ENCODE measurements around the gene SYNGR4.
"Not testable (repeated sequence)": the region's sequence is repeated elsewhere in the genome, so short reads cannot be mapped to it uniquely, and the experiment has no call there.

The SYNGR4 gene

GRCh38 chr19:48371771-48372170 is 7.6 kb downstream of the SYNGR4 start:
- DNase-seq: not testable (repeated sequence)

- DNase-seq: no peak
Measured at GRCh38 chr19:48372904-48373303, 8.7 kb downstream of the SYNGR4 start.

GRCh38 chr19:48373567-48373966 is 9.4 kb downstream of the SYNGR4 start:
- no peak for DNase-seq

- no peak for DNase-seq
Measured at GRCh38 chr19:48378194-48378570, 14.0 kb downstream of the SYNGR4 start.

GRCh38 chr19:48379058-48379457 is 14.9 kb downstream of the SYNGR4 start:
- no peak for DNase-seq

DNA sequence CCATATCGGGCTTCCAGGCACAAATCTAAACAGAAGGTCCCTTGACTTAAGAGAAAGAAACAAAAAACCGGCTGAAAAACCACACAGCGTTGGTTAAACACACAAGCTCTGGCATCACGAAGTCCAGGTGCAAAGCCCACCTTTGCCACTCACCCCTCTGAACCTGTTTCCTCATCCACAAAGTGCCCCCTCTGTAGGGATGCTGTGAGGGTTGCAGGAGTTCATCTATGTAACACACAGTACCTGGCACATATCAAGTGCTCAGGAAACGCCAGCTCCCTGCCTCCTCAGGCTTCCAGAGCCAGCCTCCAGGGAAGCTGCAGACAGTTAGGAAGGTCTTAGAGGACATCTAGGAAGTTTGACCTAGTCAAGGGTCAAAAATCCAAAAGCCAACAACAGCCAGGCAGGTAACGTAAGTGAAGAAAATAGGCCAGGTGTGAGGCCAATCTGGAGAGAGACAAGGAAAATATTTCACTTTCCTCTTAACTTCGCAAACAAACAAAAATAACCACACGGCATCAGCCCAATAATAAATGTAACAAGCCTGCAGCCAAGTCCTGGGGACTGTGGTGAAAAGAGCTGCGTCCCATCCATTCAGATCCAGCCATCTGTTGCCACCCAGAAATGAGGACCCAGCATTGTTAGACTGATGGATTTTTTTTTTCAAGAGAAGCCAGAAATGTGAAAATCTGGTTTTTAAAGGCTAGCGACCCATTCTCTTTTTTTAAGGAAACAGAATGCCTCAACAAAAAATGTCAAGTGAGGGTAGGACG is 17.2 kb downstream of the SYNGR4 start:
- DNase-seq: no peak

DNA sequence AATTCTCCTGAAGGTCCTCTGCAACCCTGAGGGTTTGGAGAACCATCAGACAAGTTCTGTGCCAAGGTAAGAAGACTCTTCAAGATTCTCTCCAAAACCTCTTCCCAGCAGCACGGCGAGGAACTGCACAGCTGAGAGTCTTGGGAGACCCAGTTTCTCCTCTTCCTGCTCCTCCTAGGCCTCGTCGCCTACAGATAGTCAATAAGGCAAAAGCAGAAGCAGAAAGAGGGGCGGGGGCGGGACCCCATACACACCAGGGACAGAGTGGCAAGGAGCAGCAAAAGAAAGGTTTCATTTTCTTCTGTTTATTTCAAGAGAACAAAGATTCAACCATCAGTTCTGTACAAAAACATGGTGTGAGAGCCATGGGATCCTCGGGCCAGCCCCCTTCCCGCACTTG is 18.1 kb downstream of the SYNGR4 start:
- DNase-seq: no peak

DNA sequence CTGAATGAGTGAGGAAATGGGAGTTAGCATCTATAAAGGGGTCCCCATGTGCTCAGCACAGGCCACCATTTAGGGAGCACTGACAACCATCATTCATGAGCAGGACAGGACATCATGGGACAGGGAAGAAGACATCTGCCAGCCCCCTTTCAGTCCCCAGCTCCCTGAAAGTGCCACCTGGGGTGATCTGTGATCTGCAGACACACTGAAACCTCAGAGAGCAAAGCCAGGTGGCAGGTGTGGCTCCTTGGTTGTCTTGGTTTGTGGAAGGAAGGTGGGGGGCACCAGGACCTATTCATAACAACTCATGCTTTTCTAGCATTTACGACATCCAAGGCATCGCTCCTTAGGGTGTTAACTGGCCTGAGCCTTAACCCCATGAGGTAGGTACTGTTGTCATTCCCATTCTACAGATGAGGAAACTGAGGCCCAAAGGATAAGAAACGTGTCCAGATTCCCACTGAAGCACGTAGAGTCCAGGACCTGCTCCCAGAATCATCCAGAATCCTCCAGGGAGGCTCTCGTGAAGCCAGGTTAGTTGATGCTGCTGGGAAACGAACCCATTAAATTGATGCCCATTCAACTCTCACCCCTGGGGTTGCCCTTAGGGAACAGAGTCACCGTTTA is 21.4 kb downstream of the SYNGR4 start:
- DNase-seq: no peak

- no peak for DNase-seq
Measured at GRCh38 chr19:48386981-48387380, 22.8 kb downstream of the SYNGR4 start.

DNA sequence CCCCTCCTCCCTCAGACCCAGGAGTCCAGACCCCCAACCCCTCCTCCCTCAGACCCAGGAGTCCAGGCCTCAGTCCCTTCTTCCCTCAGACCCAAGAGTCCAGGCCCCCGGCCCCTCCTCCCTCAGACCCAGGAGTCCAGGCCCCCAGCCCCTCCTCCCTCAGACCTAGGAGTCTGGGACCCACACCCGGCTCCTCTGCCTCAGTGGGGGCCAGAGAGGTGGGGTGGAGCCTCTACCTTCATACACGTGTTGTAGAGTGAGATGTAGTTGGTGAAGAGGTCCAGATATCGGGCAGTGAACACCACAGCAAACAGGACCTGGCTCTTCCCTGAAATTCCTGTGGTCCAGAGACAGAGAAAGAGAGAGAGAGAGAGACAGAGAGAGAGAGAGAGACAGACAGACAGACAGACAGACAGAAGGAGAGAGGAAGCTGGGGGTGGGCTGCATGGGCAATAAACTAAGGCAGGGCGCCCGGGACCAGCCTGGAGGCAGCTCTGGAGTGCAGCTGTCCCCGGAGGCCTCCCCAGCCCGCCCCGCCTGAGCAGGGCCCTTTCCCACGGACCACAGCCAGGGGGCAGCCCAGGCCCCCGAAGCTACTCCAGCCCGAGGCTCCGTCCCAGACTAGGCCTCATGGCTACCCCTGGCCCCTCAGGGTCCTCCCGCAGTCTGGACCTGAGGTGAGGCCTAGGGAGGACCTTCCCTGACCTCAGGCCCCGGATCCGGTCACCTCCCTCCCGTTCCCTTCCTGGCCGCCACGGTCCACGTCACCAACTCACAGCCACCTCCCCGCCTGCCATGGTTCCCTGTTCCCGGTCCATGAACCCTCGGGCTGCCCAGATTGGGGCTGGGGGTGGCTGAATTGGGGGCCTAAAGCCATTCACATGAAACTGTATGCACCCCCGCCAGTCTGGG is 26.3 kb downstream of the SYNGR4 start:
- DNase-seq: peak; percentile 62

DNA sequence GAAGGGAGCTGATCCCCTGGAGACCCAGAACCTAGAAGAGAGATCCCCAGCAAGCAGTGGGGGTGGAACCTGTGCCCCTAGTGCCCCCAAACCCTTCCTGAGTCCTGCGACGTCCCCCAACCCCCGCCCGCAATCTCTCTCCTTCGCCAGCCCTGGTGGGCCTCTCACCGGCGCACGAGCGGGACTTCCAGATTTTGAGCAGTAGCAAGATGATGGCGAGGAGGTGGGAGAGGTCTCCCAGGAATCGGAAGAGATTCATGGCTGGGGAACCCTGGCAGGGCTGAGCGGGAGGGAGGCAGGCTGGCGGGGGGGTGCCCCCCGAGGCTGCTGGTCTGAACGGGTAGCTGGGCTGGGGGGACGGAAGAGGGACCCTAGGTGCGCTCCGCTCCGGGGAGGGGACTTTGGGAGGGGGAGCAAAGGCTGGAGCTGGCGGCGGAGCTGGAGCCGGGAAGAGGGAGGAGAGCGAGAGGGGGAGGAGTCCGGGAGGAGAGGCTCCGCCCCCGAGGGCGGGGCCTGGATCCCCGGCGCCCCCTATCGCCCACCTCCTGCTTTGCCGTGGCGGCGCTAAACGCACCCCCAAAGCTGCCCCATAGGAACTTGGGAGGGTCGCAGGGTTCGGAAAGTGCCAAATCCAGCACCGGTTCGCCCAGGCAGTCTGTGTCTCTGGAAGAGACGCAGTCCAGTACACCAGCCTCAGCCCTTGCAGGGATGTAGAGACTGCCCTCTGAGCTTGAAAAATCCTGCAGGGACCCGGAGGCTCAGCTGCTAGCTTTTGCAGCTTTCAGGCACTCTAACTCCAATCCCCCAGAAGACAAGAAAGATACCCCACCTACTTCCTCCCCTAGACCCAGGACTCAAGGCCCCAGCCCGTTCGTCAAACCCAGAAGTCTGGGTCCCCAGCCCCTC is 27.2 kb downstream of the SYNGR4 start, which contains the start of gene KDELR1:
KDELR1 (minus strand) TSS at position 452 of the 906 bp plus-strand sequence; CDS start at position 259, 193 bp downstream.
- DNase-seq: peak; percentile 73

GRCh38 chr19:48392006-48392344 is 27.8 kb downstream of the SYNGR4 start:
- not testable (repeated sequence) for DNase-seq

GRCh38 chr19:48392860-48393558 is 28.8 kb downstream of the SYNGR4 start:
- DNase-seq: no peak

- no peak for DNase-seq
Measured at GRCh38 chr19:48393559-48394330, 29.6 kb downstream of the SYNGR4 start, which contains the start of gene GRIN2D. TSS of gene GRIN2D (plus strand) at chr19:48393668. CDS start at chr19:48398393, 4,725 bp downstream.

GRCh38 chr19:48394331-48395169 is 30.4 kb downstream of the SYNGR4 start:
- no peak for DNase-seq

DNA sequence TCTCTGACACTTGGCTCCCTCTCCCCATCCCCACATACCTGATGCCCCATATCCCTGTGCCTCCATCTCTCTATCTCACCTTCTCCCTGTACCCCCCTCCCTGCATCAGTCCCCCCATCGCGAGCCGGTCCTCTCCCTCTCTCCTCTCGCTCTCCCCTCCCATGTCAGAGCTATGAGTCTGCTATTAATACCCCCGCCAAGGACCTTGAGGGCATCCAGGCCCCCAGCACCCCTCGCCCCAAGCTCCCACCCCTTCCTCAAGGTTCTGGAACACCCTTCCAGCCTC is 30.9 kb downstream of the SYNGR4 start:
- DNase-seq: no peak

DNA sequence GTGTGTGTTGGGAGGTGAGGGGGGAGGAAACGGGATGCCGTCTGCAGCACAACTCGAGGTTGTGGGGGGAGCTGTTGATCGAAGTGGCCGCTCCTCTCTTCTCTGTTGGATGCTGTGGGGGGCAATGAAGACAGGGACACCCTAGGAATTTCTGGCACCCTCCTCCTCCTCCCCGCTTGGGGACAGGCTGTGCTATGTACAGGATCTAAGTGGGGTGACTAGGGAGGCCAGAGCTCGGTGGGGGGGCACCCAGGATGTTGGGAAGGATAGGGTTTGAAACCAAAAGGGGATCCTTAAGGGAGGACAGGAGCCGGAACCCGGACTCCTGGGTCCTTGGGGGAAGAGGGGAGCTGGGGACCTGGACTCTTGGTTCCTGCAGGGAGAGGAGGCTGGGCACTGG is 31.3 kb downstream of the SYNGR4 start:
- DNase-seq: no peak

DNA sequence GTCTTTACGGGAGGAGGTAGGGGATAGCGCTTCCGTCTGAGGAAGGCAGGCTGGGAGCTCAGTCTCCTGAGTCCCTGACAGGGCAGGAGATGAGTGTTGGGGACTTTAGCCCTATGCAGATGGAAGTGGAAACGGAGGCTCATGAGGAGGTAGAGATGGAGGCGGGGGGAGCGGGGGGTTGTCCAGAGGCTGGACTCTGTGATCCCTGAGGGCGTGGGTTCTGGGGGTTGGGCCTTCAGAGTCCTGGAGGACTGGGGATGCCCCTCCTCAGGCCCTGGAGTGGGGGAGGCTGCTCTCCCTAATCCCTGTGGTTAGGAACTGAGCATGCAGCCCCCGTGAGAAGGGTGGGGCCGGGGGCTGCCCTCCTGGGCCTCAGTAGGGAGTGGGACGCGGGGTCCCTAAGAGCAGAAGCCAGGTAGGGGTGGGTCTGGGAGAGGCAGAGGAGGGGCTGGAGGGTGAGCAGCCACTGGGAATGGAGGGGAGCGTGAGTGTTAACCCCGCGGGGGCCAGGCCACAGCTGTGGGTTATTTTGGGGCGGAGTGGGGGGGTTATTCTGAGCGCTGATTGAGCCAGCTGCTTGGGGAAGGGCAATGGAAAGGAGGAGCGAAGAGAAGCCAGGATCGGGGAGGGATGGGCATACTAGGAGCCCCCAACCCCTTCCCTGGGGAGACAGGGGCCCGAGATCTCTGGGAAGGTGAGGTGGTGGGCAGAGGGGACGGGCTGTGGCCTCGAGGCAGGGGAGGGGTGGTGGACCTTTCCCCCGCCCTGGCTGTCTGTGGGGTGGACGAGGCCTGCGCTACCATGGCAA is 32.1 kb downstream of the SYNGR4 start:
- no peak for DNase-seq

- DNase-seq: no peak
Measured at GRCh38 chr19:48396824-48397176, 32.6 kb downstream of the SYNGR4 start.

Measured in stimulated activated CD4-positive, alpha-beta T cell treated with anti-CD3 and anti-CD28 coated beads, Interleukin-4, amount 100 ng/mL, for 24 hours (primary cell).